DMS153 (cell line): ENCODE measurements around the gene GRIN1.

Experiments used
- DNase-seq: peaks from one replicate; lab custom pipeline; 2025; lab: John Stamatoyannopoulos, UW

Gene GRIN1

DNA sequence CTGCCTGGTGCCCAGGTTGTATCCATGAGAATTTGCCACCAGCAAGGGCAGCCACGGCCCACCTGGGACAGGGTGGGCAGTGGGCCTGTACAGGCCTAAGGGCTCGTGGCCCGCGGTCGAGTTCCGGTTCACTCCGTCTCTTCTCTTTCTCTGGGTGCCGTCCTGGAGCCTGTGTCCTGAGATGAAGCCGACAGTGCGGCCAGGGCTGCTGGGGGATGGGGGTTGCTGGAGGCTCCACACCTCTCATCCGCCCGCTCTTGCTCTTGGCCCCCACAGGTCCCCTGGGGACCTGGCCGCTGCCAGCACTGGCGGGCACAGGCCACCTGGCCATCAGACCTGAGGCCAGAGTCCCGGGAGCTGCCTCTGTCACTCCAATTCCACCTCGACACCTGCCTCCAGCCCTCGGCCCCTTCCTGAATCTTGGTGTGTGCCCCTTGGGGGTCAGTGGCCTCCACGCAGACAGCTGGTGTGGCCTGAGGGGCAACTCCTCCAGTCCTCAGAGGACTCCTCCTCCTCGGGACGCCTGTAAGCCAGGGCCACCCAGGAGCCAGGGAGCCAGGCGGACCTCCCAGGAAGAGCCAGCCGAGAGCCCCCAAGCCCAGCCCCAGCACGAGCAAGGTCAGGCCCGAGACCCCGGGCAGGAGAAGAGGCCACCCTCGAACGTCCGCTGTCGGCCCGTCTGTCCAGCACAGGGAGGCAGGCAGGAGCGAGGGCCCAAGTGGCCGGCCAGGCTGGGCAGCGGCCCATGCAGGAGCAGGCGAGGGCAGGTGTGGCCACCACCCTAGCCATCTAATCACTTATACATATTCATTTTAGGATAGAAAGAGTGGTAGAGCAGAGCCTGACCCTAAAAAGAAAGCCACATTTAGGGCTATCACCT lies 25.7 kb downstream of the GRIN1 start:
- DNase-seq: no peak

DNA sequence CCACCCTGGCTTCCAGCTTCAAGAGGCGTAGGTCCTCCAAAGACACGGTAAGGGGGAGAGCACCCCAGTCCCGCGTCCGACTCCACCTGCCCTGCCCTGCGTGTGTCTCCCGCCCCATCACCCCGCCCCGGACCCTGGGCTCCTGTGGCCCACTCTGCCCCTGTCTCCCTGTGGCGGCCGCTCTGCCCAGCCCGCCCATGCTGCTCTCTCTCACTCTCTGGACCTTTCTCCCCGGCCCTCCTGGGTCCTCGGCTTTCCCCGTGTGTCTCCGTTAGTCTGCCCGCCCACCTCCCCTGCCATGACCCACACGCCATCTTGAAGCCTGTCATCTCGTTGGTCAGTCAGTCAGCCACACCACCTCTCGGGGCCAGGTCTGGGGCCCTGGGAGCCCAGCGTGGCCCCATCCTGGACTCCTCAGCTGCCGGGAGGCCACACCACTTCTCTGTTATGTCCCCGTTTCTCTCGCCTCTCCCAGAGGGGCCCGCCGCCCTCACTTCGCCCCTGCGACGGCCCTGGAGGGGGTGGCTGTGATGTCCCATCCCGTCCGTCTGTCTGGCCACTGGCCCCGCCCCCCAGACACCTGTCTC lies 26.4 kb downstream of the GRIN1 start:
- no peak for DNase-seq

DNA sequence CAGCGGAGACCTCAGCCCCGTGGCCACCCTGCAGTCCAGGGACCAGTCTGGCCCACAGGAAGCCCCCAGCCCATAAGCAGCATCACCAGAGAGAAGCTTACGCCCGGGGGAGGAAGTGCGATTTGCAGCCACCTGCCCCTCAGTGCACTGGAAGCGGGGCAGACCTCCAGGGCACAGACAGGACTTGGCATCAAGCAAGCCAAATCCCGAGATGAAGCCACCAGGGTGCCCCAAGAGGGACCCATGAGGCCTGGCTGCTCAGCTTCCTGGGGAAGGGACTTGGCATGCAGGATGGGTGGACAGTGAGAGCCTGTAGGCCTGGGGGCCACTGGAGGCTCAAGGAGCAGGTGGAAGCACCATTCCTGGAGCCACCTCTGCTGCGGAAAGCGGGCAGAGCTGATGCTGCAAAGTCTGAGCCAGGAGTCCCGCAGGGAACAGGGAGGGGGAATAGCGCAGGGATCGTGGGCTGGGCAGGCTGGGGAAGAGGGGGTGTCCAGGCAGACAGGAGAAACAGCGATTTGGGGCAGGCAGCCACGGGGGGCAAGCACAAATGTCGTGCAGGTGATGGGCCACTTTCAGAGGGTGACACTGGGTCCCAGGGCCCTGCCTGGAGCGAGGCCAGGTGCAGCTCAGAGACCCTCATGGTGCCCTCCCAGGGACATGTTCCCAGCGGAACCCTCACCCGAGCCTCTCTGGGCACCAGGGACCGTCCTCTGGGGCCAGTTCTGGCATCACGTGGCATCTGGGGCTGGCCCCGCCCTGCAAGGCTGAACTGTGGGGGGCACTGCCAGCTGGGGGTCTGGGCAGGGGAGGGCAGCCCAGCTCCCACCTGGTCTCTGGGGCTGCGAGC lies 27.7 kb downstream of the GRIN1 start:
- no peak for DNase-seq

DNA sequence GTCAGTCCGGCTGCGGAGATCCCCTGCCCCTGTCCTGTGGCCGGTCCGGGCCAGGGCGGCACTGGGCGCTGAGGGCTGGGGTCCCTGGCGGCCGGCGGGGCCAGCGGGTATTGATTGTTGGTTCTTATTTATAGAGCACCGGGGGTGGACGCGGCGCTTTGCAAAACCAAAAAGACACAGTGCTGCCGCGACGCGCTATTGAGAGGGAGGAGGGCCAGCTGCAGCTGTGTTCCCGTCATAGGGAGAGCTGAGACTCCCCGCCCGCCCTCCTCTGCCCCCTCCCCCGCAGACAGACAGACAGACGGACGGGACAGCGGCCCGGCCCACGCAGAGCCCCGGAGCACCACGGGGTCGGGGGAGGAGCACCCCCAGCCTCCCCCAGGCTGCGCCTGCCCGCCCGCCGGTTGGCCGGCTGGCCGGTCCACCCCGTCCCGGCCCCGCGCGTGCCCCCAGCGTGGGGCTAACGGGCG lies 28.4 kb downstream of the GRIN1 start:
- DNase-seq: no peak

DNA sequence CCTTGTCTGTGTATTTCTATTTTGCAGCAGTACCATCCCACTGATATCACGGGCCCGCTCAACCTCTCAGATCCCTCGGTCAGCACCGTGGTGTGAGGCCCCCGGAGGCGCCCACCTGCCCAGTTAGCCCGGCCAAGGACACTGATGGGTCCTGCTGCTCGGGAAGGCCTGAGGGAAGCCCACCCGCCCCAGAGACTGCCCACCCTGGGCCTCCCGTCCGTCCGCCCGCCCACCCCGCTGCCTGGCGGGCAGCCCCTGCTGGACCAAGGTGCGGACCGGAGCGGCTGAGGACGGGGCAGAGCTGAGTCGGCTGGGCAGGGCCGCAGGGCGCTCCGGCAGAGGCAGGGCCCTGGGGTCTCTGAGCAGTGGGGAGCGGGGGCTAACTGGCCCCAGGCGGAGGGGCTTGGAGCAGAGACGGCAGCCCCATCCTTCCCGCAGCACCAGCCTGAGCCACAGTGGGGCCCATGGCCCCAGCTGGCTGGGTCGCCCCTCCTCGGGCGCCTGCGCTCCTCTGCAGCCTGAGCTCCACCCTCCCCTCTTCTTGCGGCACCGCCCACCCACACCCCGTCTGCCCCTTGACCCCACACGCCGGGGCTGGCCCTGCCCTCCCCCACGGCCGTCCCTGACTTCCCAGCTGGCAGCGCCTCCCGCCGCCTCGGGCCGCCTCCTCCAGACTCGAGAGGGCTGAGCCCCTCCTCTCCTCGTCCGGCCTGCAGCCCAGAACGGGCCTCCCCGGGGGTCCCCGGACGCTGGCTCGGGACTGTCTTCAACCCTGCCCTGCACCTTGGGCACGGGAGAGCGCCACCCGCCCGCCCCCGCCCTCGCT lies 29.0 kb downstream of the GRIN1 start:
- no peak for DNase-seq

DNA sequence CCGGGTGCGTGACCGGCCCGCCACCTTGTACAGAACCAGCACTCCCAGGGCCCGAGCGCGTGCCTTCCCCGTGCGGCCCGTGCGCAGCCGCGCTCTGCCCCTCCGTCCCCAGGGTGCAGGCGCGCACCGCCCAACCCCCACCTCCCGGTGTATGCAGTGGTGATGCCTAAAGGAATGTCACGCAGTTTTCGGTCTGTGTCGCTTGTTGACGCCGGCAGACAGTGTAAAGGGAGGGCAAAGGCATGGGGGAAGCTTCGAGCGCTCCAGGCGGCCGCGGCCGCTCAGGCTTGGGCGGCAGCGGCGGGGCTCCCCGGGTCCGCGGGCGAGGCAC lies 29.6 kb downstream of the GRIN1 start:
- DNase-seq: no peak

DNA sequence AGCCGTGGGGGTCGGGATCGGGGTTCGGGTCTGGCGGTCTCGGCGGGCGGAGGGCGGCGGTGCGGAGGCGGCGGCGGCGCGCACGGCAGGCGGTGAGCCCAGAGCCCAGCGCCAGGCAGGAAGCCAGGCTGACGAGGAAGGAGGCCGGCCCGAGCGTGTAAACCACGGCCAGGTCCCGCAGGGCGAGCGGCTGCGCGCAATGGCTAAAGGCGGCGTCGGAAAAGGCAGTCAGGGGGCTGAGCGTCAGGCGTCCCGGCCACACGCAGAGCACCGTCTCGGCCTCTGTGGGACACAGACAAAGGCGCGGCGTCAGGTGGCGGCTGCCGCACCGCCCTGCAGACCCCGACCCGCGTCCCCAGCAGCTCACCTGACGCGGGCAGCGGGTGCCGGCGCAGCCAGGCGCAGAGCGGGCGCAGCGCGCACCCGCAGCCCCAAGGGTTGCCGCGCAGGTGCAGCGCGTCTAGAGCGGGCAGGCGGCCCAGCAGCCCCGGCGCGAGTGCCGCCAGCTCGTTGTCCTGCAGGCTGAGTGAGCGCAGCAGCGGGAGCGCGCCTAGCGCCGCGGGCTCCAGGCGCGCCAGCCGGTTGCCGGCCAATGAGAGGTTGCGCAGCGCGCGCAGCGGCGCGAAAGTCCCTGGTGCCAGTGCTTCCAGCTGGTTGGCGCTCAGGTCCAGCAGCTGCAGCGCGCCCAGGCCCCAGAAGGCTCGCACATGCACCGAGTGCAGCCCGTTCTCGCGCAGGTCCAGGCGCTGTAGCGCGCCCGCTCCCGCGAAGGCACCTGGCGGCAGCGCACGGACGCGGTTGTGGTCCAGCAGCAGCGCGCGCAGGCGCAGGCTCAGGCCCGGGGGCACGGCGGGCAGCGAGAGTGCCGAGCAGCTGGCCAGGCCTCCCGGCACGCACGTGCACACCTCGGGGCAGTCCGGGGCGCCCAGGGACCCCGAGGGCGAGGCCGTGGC lies 30.2 kb downstream of the GRIN1 start:
- peak; percentile 44 for DNase-seq

DNA sequence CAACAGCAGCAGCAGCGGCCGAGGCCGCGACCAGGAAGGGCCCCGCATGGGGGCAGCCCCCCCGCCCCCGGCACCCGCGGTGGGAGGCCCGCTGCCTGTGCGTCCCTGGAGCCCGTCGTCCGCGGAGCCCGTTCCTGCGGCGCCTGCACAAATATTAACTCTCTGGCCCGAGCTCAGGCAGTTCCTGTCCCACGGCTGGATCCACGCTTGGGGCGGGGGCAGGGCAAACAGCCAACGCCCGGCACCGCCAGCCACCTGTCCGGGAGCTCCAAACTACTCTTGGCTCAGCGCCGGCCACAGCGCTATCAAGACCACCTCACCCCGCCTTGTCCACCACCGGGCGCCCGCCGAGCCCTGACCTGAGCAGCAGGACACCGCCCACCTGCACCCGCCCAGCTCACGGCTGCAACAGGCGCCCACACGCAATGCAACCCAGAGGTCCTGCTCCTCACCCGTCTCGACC lies 31.0 kb downstream of the GRIN1 start, which contains the start of gene LRRC26:
TSS of gene LRRC26 (minus strand) at position 156 of the 463 bp plus-strand sequence. CDS start at position 48, 108 bp downstream.
- DNase-seq: no peak

DNA sequence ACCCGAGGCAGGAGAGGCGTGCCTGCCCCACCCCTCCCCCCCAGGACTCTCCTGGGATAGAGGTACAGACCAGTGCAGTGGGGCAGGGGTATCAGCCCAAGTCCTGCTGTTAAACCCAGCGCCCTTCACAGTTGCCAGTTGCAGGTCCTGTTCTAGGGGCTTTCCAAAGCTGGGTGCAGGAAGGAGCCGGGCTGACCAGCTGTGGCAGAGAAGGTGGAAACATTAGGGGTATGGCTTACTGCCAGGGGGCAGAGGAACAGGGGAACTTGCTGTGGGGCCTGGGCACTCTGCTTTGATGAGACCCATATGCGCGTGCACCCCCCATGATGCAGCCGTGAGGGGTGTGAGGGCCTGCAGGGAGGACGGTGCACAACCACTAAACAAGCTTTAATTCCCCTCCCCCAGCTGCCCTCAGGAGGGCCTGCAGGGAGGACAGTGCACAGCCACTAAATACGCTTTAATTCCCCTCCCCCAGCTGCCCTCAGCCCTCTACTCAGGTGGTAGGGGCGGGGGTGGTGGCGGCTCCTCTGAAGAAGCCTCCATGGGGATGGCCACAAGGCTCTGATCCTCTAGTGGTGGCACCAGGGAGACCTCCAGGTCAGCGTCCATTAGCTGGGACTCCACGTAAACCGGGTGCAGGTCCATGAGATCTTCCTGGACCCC lies 31.7 kb downstream of the GRIN1 start:
- DNase-seq: no peak

DNA sequence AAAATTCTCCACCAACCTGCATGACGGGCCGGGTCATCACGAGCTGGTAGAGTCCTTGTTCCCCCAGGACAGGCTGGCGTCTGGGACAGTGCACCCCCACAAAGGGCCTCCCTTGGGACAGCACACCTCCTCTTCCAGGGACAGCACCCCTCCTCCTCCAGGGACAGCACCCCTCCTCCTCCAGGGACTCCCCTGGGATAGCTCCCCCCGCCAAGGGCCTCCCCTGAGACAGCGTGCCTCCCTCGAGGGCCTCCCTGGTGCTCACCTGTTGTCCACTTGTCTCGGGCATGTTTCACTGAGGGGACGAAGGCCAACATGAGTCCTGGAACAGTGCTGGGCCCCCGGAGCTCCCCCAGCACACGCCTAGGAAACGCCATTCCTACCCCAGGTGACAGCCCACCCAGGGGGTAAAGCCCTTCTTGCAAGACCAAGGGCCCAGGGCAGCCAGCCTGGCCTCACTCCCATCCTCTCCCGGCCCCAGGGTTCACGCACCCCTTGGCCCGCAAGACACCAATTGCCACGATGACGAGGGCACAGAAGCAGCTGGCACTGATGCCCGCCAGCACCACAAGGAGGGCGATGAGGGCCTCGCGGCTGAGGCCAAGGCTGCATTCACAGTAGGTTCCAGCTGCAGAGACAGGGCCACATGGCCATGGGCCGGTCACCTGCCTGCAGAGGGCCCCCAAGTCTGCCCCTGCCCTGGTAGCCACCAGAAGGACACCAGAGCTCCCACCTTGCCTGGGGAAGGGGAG lies 32.4 kb downstream of the GRIN1 start:
- no peak for DNase-seq

DNA sequence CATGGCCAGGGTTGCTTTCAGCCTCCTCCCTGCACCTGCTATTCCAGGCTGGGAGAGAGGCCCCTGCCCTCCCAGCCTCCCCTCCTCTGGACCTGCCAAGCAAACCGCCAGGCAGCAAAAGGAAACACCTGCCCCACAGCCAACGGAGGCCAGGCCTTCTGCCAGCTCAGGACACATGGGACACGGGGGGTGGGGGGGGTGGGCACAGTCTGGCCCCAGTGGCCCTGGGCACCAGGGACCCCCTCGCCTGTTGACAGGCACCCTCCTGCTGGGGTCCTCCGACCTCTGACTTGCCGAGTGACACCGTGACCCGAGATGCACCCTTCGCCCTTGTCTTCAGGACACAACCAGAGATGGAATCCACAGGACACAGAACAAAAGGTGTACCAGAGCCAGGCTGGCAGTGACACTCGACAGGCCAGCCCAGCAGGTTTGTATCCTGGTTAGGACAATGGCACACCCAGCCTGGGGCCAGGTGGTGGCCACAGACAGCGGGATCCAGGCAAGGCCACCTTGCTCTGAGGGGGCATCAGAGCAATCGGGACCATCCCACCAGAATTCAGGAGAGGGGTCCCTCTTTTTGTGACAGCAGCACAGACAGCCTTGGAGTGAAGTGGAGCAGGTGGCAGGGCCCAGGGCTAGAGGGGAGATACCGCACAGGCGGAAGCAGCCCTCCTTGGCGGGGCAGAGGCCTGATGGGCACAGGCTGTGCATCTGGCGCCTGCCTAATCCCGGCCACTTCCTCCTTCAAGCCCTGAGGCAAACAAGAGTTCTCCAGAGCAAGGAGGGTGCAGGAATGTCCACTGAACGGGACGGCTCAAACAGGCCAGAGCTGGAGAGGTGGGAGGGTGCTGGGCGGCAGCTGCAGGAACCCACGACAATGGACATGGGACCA lies 34.2 kb downstream of the GRIN1 start:
- DNase-seq: no peak

DNA sequence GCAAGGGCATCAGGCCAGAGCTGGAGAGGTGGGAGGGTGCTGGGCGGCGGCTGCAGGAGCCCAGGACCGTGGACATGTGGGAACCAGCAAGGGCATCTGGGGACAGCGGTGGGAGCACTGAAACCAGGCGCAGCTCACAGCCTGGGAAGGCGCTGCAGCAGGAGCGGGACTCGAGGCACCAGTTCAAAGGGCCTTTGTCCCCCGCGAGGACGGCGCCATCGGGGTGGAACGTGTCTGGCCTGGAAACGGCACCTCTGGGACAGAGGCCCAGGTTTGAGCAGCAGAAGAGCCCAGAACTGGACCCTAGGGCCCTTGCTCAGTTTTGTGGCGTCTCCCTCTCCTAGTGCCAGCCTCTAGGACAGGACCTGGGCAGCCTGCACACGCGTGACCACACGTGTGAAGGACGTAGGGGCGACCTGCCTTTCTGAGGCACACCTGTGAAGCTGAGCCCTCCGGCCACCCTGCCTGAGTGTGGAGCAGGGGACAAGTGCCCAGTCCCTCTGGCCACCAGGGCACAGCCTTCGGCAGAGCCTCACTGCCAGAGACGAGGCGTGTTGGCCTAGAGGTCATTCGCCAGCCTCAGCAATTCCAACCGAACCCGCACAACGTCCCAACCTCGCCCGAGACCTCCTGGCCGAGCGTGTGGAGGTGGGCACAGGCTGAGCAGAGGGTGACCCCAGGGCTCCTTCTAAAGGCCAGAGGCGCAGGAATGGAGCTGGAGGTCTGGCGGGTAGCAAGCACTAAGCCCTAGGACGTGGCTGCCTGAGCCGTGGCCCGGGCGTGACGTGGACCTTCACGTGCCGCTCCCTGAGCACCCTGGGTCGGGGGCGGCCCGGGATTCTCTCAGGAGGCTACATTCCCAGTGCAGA lies 35.1 kb downstream of the GRIN1 start:
- DNase-seq: no peak

DNA sequence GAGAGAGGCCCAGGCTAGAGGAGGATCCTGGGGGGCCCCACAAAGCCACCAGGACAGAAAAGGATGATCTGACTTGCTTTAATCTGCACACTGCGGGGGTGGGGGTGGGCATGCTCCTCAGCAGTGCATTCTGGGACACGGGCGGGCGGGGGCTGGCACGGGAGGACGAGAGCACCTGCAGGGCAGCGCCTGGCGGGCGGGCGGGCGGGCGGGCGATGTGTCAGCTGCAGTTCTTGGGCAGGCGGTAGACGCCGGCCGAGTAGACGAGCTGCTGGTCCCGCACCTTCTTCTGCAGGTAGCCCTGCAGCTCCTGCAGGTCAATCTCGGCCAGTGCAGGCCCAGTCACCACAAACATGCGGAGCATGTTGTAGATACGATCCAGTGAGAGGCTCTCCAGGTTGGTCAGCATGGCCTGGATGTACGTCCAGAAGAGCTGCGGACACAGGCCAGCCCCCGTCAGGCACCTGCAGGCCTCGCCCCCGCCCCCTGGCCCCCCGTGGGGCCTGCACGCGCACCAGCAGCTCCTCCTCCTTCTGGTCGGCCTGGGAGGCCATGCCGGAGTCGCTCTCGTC lies 35.9 kb downstream of the GRIN1 start:
- DNase-seq: no peak

DNA sequence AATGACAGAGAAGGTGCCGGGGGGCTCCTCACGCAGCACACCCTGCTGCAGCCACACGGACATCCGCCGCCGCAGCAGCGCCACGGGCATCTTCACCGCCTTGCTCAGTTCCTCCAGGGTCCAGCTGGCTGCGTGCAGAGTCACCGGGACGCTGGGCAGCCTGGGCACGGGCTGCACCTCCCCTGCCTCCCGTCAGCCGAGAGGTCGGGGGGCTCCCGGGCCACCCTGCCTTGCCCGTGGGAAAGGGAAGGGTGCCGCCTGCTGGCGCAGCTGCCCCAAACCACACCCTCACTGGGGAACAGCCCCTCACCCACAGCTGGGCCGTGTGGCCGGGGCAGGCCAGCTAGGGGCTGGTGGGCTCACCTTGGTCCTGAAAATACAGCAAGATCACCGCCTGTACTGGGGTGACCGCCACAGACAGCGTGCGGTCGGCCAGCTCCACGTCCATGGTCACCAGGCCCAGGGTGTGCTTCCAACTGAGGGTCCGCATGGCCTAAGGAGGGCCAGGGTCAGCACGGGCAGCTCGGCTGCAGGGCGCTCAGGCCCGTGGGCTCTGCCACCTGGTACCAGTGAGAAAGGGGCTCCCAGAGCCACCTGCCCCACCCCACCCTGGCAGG lies 36.5 kb downstream of the GRIN1 start:
- DNase-seq: no peak

DNA sequence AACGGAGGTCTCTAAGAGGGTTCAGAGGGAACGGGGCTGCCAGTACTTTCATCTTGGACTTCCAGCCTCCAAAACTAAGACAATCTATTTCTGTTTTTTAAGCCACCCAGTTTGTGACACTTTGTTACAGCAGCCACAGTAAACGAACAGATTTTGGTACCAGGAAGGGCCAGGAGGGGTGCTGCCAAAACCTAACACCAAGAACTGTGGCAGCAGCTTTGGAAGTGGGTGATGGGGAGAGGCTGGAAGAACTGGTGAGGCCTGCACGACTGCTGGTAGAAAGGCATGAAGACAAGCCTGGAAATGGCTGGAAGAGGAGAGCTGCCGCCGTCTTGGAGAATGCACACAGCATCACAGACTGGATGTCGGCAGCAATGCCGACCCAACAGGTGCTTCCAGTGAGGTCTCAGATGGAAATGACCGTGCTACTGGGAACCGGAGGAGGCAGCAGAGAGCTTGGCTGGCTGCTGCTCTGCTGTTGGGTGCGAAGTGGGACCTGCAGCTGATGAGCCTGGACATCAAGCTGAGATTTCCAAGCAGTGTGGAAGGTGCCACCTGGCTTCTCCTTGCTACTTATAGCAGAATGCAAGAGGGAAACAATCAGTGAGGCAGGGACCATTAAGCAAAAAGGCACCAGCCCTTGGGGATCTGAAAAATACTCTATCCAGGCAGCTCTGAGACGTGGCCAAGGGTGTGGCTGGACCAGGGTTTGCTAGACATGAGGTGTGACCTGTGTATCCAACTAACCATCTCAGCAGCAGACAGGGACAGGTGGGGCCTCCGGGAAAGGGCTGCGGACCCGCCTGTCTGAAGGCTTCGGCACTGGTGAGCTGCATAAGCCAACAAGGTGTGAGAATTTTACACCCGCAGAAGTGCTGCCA lies 37.6 kb downstream of the GRIN1 start:
- peak; percentile 16 for DNase-seq
